NCI-H524 treated with DMSO at 0.1 percent for 48 hours (cell line): Measurements from ENCODE around the gene HAGH.
A peak's percentile ranks its signal among the peaks of the same experiment; 100 is the strongest.
"Not testable (repeated sequence)": the region's sequence is repeated elsewhere in the genome, so short reads cannot be mapped to it uniquely, and the experiment has no call there.

Experiments
- DNase-seq: peaks from one replicate; lab custom pipeline; 2025; lab: John Stamatoyannopoulos, UW

The HAGH gene

GRCh38 chr16:1826691-1827573 is at the start of gene HAGH, which contains the start of gene FAHD1:
Gene HAGH (minus strand): TSS chr16:1826825. CDS start chr16:1826787, 38 bp downstream.
Gene FAHD1 (plus strand): TSS chr16:1827206. CDS start chr16:1827239, 33 bp downstream.
- peak; percentile 62 for DNase-seq

- not testable (repeated sequence) for DNase-seq
These were observed 49.4 kb upstream of the HAGH start for GRCh38 chr16:1876066-1876465.

- no peak for DNase-seq
These were observed 48.2 kb upstream of the HAGH start for GRCh38 chr16:1874854-1875253.

- DNase-seq = no peak
These were observed 45.5 kb upstream of the HAGH start, which contains the start of gene MEIOB for GRCh38 chr16:1871974-1872635. Gene MEIOB (minus strand): TSS chr16:1872164. CDS start chr16:1868175, 3,989 bp downstream.

GRCh38 chr16:1870365-1871082 is 43.9 kb upstream of the HAGH start:
- no peak for DNase-seq

- DNase-seq = no peak
These were observed 39.5 kb upstream of the HAGH start for GRCh38 chr16:1865902-1866690.

GRCh38 chr16:1863681-1864460 is 37.2 kb upstream of the HAGH start:
- DNase-seq = no peak

GRCh38 chr16:1862394-1862793 is 35.8 kb upstream of the HAGH start:
- no peak for DNase-seq

- DNase-seq = no peak
These were observed 35.1 kb upstream of the HAGH start for GRCh38 chr16:1861730-1862129.

- no peak for DNase-seq
These were observed 33.0 kb upstream of the HAGH start for GRCh38 chr16:1859650-1860049.

- DNase-seq = no peak
These were observed 31.7 kb upstream of the HAGH start for GRCh38 chr16:1858189-1858865.

GRCh38 chr16:1857433-1858097 is 30.9 kb upstream of the HAGH start:
- no peak for DNase-seq

- DNase-seq = peak; percentile 93
These were observed 25.2 kb upstream of the HAGH start for GRCh38 chr16:1851793-1852192.

- no peak for DNase-seq
These were observed 24.4 kb upstream of the HAGH start for GRCh38 chr16:1850981-1851380.

GRCh38 chr16:1846416-1846815 is 19.8 kb upstream of the HAGH start:
- DNase-seq = no peak

GRCh38 chr16:1845985-1846384 is 19.4 kb upstream of the HAGH start:
- DNase-seq = no peak

GRCh38 chr16:1839554-1839953 is 12.9 kb upstream of the HAGH start:
- DNase-seq = no peak

GRCh38 chr16:1834096-1834495 is 7.5 kb upstream of the HAGH start:
- DNase-seq = no peak

- no peak for DNase-seq
These were observed 6.3 kb upstream of the HAGH start for GRCh38 chr16:1832838-1833454.
